Transverse colon (tissue), 4 donors: ENCODE measurements around the gene AIP. TPM values are rescaled to one million over a fixed set of nuclear protein-coding genes. Genes with fewer than 3 reads are reported as not detected.
"Not testable (repeated sequence)": the region's sequence is repeated elsewhere in the genome, so short reads cannot be mapped to it uniquely, and the experiment has no call there.

ENCODE experiments used
- DNase-seq: peaks from one replicate; pipeline ENCODE4 v3.0.0-alpha.2; 2019
- H3K27ac ChIP-seq, 4 donors: fragments of 200-600 bp; sonication (generic); 2 replicates each; pipeline ENCODE4 v1.5.1; 2016 to 2018; ENCODE audit warnings: inconsistent platforms in 4 of 4
- H3K27me3 ChIP-seq: fragments of 200-600 bp; sonication (generic); 2 replicates; pipeline ENCODE4 v1.5.1; 2017; ENCODE audit warnings: inconsistent platforms
- H3K36me3 ChIP-seq, 4 donors: fragments of 200-600 bp; sonication (generic); 2 replicates each; pipeline ENCODE4 v1.5.1; 2017 to 2019; ENCODE audit warnings: inconsistent platforms in 4 of 4
- H3K4me1 ChIP-seq, 4 donors: fragments of 200-600 bp; sonication (generic); 2 replicates each; pipeline ENCODE4 v1.5.1; 2017 to 2020; ENCODE audit warnings: inconsistent platforms in 4 of 4
- H3K4me3 ChIP-seq, 4 donors: fragments of 200-600 bp; sonication (generic); 1 replicate in 1 of 4; 2 replicates in 3 of 4; pipeline versions ENCODE4 v1.5.1 to v1.6.1; 2017 to 2019; ENCODE audit warnings: inconsistent platforms in 4 of 4
- H3K9me3 ChIP-seq, 2 donors: fragments of 200-600 bp; sonication (generic); 2 replicates each; pipeline ENCODE4 v1.5.1; 2017 to 2019; ENCODE audit warnings: inconsistent platforms in 2 of 2
- CTCF ChIP-seq, 5 experiments: fragments of 200-600 bp in 3 of 5; fragments of 450-650 bp in 2 of 5; sonication (generic) in 3 of 5; IDR thresholded peaks; 1 replicate in 2 of 5; 2 replicates in 3 of 5; pipeline ENCODE4 v1.5.1; 2016 to 2017; ENCODE audit warnings: antibody characterized with exemption in 5 of 5, inconsistent platforms in 3 of 5, mild to moderate bottlenecking in 2 of 5, moderate library complexity in 1 of 5
- EP300 ChIP-seq: sonication (generic); formaldehyde crosslinking; IDR thresholded peaks from one replicate; pipeline ENCODE4 v1.6.1; 2017; ENCODE audit warnings: antibody characterized with exemption, low read depth
- POLR2A ChIP-seq: fragments of 450-650 bp; IDR thresholded peaks from one replicate; pipeline ENCODE4 v1.6.1; 2016; ENCODE audit warnings: antibody characterized with exemption, mild to moderate bottlenecking, moderate library complexity
- POLR2AphosphoS5 ChIP-seq, 3 donors: sonication (generic); formaldehyde crosslinking; IDR thresholded peaks; one replicate each; pipeline ENCODE4 v1.6.1; 2016; ENCODE audit warnings: antibody characterized with exemption in 3 of 3
- WGBS, 2 donors: methylation state at CpG; one replicate each; pipeline ENCODE4 v1.1.5; 2018; ENCODE audit warnings: low coverage in 1 of 2; 5-methylcytosine and 5-hydroxymethylcytosine counted together
- in situ Hi-C, 4 donors: fragments of 200-750 bp; cut with MboI; loops; one replicate each; pipeline versions ENCODE4 v1.15.0 to v1.15.1; 2017; ENCODE audit warnings: low sequenced_read_pairs in 3 of 4, low pct_ligation_motif_present in 1 of 4, low pct_unique_long_range_greater_than_20kb in 1 of 4
- intact Hi-C: fragments of 100-400 bp; cut with DNase I; formaldehyde crosslinking; loops from one replicate; pipeline ENCODE4 v1.15.1; 2023; ENCODE audit warnings: low total_unique reads
- total RNA-seq, 4 donors: library from RNA; depleted of rRNA; stranded (reverse); fragments of >200 nt; gene quantifications; one replicate each; pipeline ENCODE4 v1.1.0, GENCODE V29; 2016

Gene AIP
- total RNA-seq, 4 donors from 2014 or later: 32.9 to 71.5 (median 57.6) TPM

GRCh38 chr11:67470337-67471002, 12.4 kb upstream of the AIP start:
- no peak for TF ChIP-seq CTCF (IDR thresholded peaks at IDR 0.05)
- TF ChIP-seq POLR2AphosphoS5 (IDR thresholded peaks at IDR 0.05): no peak
- TF ChIP-seq POLR2A: no peak
- TF ChIP-seq EP300: no peak
- intact Hi-C loops: no loop called here
- H3K27me3 ChIP-seq: no peaks in the 10 kb centered on the region
- no peak overlapping the region for H3K4me3 ChIP-seq
- H3K36me3 ChIP-seq: no peaks in the 10 kb centered on the region
- 72 to 73% methylated on average over 6 to 8 of the region's 8 CpGs for WGBS, 2 donors
- no peaks in the 10 kb centered on the region for H3K9me3 ChIP-seq
- no peak for DNase-seq
- in situ Hi-C loops: no loop called here
- peaks cover 9 to 27% (median 20%) of the 10 kb centered on the region in 4 donors for H3K4me1 ChIP-seq
- H3K27ac ChIP-seq: no peak overlapping the region

DNA sequence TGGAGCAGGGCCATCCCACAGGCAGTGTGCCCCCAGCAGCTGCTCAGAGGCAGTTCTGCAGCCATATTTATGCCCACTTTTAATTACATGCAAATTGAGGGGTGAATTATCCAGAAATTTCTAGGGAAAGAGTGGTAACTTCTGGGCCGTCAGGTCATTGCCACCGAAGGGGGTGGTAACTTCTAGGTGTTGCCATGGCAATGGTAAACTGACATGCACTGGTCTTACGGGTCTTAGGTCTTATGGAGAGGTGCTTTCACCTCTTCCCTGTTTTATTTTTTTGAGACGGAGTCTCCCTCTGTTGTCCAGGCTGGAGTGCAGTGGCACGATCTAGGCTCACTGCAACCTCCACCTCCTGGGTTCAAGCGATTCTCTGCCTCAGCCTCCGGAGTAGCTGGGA, 9.9 kb upstream of the AIP start:
- H3K36me3 ChIP-seq: no peaks in the 10 kb centered on the region
- TF ChIP-seq POLR2A: no peak
- no peak for TF ChIP-seq CTCF (IDR thresholded peaks at IDR 0.05)
- no peak for TF ChIP-seq POLR2AphosphoS5 (IDR thresholded peaks at IDR 0.05)
- no peak for TF ChIP-seq EP300
- no peaks in the 10 kb centered on the region for H3K9me3 ChIP-seq
- H3K27ac ChIP-seq: no peak overlapping the region
- no peak overlapping the region for H3K4me3 ChIP-seq
- H3K4me1 ChIP-seq: peaks cover 3 to 12% (median 10%) of the 10 kb centered on the region in 4 donors
- intact Hi-C loops: no loop called here
- H3K27me3 ChIP-seq: no peaks in the 10 kb centered on the region
- in situ Hi-C loops: no loop called here
- no peak for DNase-seq
- 75% methylated on average over 6 to 7 of the region's 7 CpGs for WGBS, 2 donors

- 77 to 78% methylated on average over 7 to 10 of the region's 10 CpGs for WGBS, 2 donors
These were observed 6.1 kb upstream of the AIP start for GRCh38 chr11:67476692-67477091.

GRCh38 chr11:67477344-67478050, 5.3 kb upstream of the AIP start:
- H3K4me1 ChIP-seq, H3K36me3 ChIP-seq, H3K27me3 ChIP-seq, H3K27ac ChIP-seq, in situ Hi-C loops, H3K9me3 ChIP-seq, H3K4me3 ChIP-seq, intact Hi-C loops, DNase-seq: not testable (repeated sequence)
- 78 to 80% methylated on average over 12 to 15 of the region's 16 CpGs for WGBS, 2 donors

More at GRCh38 chr11:67476692-67477091, 6.1 kb upstream of the AIP start:
- H3K27me3 ChIP-seq, H3K4me1 ChIP-seq, H3K36me3 ChIP-seq, DNase-seq, H3K27ac ChIP-seq, H3K4me3 ChIP-seq, intact Hi-C loops, H3K9me3 ChIP-seq, in situ Hi-C loops: not testable (repeated sequence)

DNA sequence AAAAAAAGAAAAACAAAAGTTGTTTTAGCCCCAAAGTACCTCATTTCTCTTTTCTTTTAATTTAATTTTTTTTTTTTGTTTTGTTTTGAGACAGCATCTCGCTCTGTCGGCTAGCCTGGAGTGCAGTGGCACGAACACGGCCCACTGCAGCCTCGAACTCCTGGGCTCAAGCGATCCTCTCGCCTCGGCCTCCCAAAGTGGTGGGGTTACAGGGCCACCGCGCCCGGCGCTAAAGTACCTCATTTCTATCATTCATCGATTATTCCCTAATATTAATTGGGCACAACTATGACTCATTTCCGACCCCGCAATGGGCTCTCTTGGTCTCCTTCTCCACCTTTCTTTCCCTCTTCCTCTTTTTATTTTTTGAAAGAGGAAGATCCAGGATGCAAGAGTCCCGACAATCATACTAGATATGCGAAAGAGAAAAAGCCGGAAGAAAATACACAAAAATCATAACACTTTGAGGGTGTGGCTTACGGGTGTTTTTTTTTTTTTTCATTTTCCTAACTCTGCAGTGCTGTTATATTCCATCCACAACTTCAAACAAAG, 475 bp upstream of the AIP start:
- intact Hi-C loops: loop anchor here (5.0 kb wide), 1 partner anchor 80 kb away; the partner anchor contains the start of genes PPP1CA and TBC1D10C

More for the DNA sequence above, 475 bp upstream of the AIP start:
- Histone ChIP-seq H3K4me3 (peak overlapping the region; percentile 40 to 62 (median 46)), H3K27ac (peak overlapping the region; percentile 82 to 90 (median 90)), H3K27me3 (no peaks in the 10 kb centered on the region), H3K4me1 (peaks cover 15 to 32% (median 25%) of the 10 kb centered on the region in 4 donors), H3K9me3 (no peaks in the 10 kb centered on the region), H3K36me3 (no peaks in the 10 kb centered on the region)
- 22 to 29% methylated on average over 19 of the region's 19 CpGs for WGBS, 2 donors
- no peak for DNase-seq
- in situ Hi-C loops: loop anchor here in 2 of 4 donors (10.0 kb wide), 1 partner anchor 88 kb away; the partner anchor contains the start of gene RAD9A (in 2 of the 2)
- no peak for TF ChIP-seq EP300
